ENCODE results near the gene ARHGEF16.
A peak's percentile ranks its signal among the peaks of the same experiment; 100 is the strongest.

The ARHGEF16 gene

DNA sequence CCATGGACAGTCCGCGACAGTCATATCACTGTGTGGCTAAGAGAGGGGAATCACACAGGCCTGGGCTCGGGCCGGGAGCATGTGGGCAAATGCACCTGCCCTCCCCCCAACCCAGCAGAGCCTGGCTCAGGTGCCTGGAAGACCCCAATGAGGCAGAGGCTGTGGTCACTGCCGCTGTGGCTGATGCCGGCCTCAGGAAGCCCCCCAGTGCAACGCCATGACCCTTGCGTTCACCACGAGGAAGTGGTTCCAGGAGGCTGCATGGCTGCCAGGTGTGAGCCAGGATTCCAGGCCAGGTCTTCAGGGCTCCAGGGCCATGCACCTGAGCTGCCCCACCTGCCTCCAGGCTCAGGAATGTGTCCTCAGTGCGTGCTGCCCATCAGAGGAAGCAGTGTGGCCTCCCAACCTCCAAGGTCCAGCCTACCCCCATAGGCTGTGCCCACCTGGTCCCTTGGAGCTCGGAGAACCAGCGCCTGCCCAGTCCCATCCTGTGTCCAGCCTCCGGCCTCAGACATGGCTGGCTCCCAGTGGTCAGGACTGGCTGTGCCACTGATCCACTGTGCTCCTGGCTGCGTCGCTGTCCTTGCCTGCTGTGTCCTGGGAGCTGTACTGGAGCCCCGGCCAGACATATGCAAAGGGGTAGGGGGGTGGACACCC is 8.0 kb downstream of the ARHGEF16 start:
- DNase-seq, result no peak
- Mint-ChIP-seq H3K4me1 (peaks cover 5% of the 10 kb centered on the region in 2 donors), H3K4me3 (no peak overlapping the region), H3K27ac (no peak overlapping the region), H3K27me3 (peaks cover 6 to 9% of the 10 kb centered on the region in 2 donors), H3K9me3 (no peaks in the 10 kb centered on the region), H3K36me3 (no peaks in the 10 kb centered on the region)
- ATAC-seq (replicated peaks), result no peak

- Mint-ChIP-seq H3K27ac (no peak overlapping the region), H3K27me3 (peaks cover 6 to 9% of the 10 kb centered on the region in 2 donors), H3K9me3 (no peaks in the 10 kb centered on the region), H3K36me3 (no peaks in the 10 kb centered on the region), H3K4me3 (no peak overlapping the region), H3K4me1 (peaks cover 5% of the 10 kb centered on the region in 2 donors)
- DNase-seq (no peak), ATAC-seq (replicated peaks) (no peak)
These were observed 8.5 kb downstream of the ARHGEF16 start for GRCh38 chr1:3463013-3463385.

- H3K9me3 Mint-ChIP-seq, result no peaks in the 10 kb centered on the region
- peaks cover 5% of the 10 kb centered on the region in 2 donors for H3K4me1 Mint-ChIP-seq
- ATAC-seq (replicated peaks) (no peak), DNase-seq (no peak)
- no peak overlapping the region for H3K27ac Mint-ChIP-seq
- no peaks in the 10 kb centered on the region for H3K36me3 Mint-ChIP-seq
- peaks cover 6 to 9% of the 10 kb centered on the region in 2 donors for H3K27me3 Mint-ChIP-seq
- no peak overlapping the region for H3K4me3 Mint-ChIP-seq
These were observed 9.0 kb downstream of the ARHGEF16 start for GRCh38 chr1:3463408-3463863.

GRCh38 chr1:3463891-3464648 is 9.6 kb downstream of the ARHGEF16 start:
- ATAC-seq (replicated peaks) (no peak), DNase-seq (no peak)
- no peaks in the 10 kb centered on the region for H3K9me3 Mint-ChIP-seq
- no peak overlapping the region for H3K4me3 Mint-ChIP-seq
- H3K4me1 Mint-ChIP-seq, result peaks cover 5% of the 10 kb centered on the region in 2 donors
- H3K27ac Mint-ChIP-seq, result no peak overlapping the region
- H3K36me3 Mint-ChIP-seq, result no peaks in the 10 kb centered on the region
- peaks cover 6 to 9% of the 10 kb centered on the region in 2 donors for H3K27me3 Mint-ChIP-seq

- no peak for DNase-seq
- Mint-ChIP-seq H3K27me3 (peaks cover 6 to 9% of the 10 kb centered on the region in 2 donors), H3K36me3 (no peaks in the 10 kb centered on the region), H3K9me3 (no peaks in the 10 kb centered on the region), H3K27ac (no peak overlapping the region), H3K4me3 (no peak overlapping the region), H3K4me1 (peaks cover 5% of the 10 kb centered on the region in 2 donors)
- ATAC-seq (replicated peaks), result no peak
These were observed 10.2 kb downstream of the ARHGEF16 start for GRCh38 chr1:3464649-3465025.

GRCh38 chr1:3465091-3465934 is 10.8 kb downstream of the ARHGEF16 start:
- peak overlapping the region; percentile 25 for H3K27ac Mint-ChIP-seq
- no peak for DNase-seq
- no peaks in the 10 kb centered on the region for H3K36me3 Mint-ChIP-seq
- no peak for ATAC-seq (replicated peaks)
- no peak overlapping the region for H3K4me3 Mint-ChIP-seq
- H3K27me3 Mint-ChIP-seq, result peaks cover 6 to 10% of the 10 kb centered on the region in 2 donors
- H3K4me1 Mint-ChIP-seq, result peaks cover 5 to 9% of the 10 kb centered on the region in 2 donors
- peaks cover 0 to 2% of the 10 kb centered on the region in 2 donors for H3K9me3 Mint-ChIP-seq

GRCh38 chr1:3465935-3466321 is 11.5 kb downstream of the ARHGEF16 start:
- Mint-ChIP-seq H3K27me3 (peaks cover 6 to 13% of the 10 kb centered on the region in 2 donors), H3K9me3 (peaks cover 0 to 6% of the 10 kb centered on the region in 2 donors), H3K4me1 (peaks cover 5 to 15% of the 10 kb centered on the region in 2 donors), H3K4me3 (no peak overlapping the region), H3K36me3 (no peaks in the 10 kb centered on the region), H3K27ac (no peak overlapping the region)
- ATAC-seq (replicated peaks) (peak in 1 of 2 donors; percentile 30), DNase-seq (no peak)

DNA sequence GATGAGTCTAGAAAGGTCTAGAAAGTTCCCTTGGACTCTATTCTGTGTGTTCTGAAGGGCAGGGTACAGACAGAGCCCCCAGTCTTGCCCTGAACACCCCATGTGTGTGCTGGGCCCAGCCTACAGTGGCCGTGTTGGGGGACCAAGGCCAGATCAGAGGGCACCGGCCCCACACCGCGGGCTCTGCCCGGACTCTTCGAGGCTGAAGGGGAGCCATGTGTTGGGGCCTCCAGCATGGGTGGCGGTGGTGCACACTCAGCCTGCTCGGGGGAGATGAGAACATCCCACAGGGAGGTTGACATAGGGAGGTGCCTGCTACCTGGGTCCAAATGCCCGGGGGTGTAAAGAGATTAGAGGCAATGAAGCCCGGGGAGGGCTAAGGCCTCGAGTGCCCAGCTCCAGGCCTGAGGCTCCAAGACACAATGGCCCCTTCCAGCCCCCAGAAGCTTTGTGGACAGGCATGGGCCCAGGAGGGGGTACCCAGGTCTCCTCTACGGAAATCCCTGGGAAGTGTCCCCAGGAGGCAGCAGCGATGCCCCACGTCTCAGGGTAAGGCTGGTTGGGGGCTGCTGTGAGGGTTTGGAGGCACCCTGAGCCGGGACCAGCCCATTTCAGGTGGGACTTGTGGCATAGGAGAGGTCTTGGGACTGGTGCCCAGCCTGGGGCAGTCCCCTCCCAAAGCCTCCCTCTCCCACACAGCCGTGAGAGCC is 12.1 kb downstream of the ARHGEF16 start:
- Mint-ChIP-seq H3K27me3 (peaks cover 6 to 13% of the 10 kb centered on the region in 2 donors), H3K36me3 (no peaks in the 10 kb centered on the region), H3K4me1 (peaks cover 5 to 15% of the 10 kb centered on the region in 2 donors), H3K9me3 (peaks cover 0 to 6% of the 10 kb centered on the region in 2 donors), H3K27ac (no peak overlapping the region), H3K4me3 (no peak overlapping the region)
- no peak for ATAC-seq (replicated peaks)
- no peak for DNase-seq

- Mint-ChIP-seq H3K9me3 (peaks cover 0 to 6% of the 10 kb centered on the region in 2 donors), H3K36me3 (no peaks in the 10 kb centered on the region), H3K4me3 (no peak overlapping the region), H3K27ac (no peak overlapping the region), H3K27me3 (peaks cover 6 to 9% of the 10 kb centered on the region in 2 donors), H3K4me1 (peaks cover 5 to 15% of the 10 kb centered on the region in 2 donors)
- no peak for ATAC-seq (replicated peaks)
- no peak for DNase-seq
These were observed 12.9 kb downstream of the ARHGEF16 start for GRCh38 chr1:3467096-3468036.

- H3K9me3 Mint-ChIP-seq, result peaks cover 0 to 6% of the 10 kb centered on the region in 2 donors
- no peak for ATAC-seq (replicated peaks)
- no peak overlapping the region for H3K27ac Mint-ChIP-seq
- no peak for DNase-seq
- H3K36me3 Mint-ChIP-seq, result no peaks in the 10 kb centered on the region
- peaks cover 5 to 15% of the 10 kb centered on the region in 2 donors for H3K4me1 Mint-ChIP-seq
- H3K4me3 Mint-ChIP-seq, result no peak overlapping the region
- peaks cover 6 to 9% of the 10 kb centered on the region in 2 donors for H3K27me3 Mint-ChIP-seq
These were observed 14.0 kb downstream of the ARHGEF16 start for GRCh38 chr1:3468236-3469103.

- Mint-ChIP-seq H3K4me3 (no peak overlapping the region), H3K4me1 (peaks cover 5 to 15% of the 10 kb centered on the region in 2 donors), H3K36me3 (no peaks in the 10 kb centered on the region), H3K9me3 (peaks cover 0 to 6% of the 10 kb centered on the region in 2 donors), H3K27ac (no peak overlapping the region), H3K27me3 (peaks cover 6 to 9% of the 10 kb centered on the region in 2 donors)
- ATAC-seq (replicated peaks) (no peak), DNase-seq (no peak)
These were observed 14.8 kb downstream of the ARHGEF16 start for GRCh38 chr1:3469104-3469848.
